MM.1S (cell line): ENCODE measurements around the gene PCDHGA7.
"Not testable (repeated sequence)": the region's sequence is repeated elsewhere in the genome, so short reads cannot be mapped to it uniquely, and the experiment has no call there.

ENCODE experiments used
- DNase-seq: peaks from one replicate; pipeline ENCODE4 v3.0.0-alpha.2; 2015
- H2AFZ ChIP-seq: fragments of 300-600 bp; sonication (generic); 2 replicates; pipeline ENCODE4 v1.6.0; 2016; ENCODE audit warnings: antibody characterized with exemption, low read length
- H3F3A ChIP-seq: fragments of 300-600 bp; sonication (generic); 2 replicates; pipeline ENCODE4 v1.6.1; 2016; ENCODE audit warnings: mild to moderate bottlenecking, antibody characterized with exemption, low read length, moderate library complexity, mixed read lengths; ENCODE audit not compliant: insufficient read depth
- H3K27ac ChIP-seq: fragments of 300-600 bp; sonication (generic); 2 replicates; pipeline ENCODE4 v1.5.1; 2016; ENCODE audit warnings: mild to moderate bottlenecking, low read length
- H3K27me3 ChIP-seq: fragments of 300-600 bp; sonication (generic); replicated peaks from 2 replicates; pipeline ENCODE4 v1.6.0; 2016; ENCODE audit warnings: low read length; ENCODE audit not compliant: insufficient read depth
- H3K36me3 ChIP-seq: fragments of 300-600 bp; sonication (generic); replicated peaks from 2 replicates; pipeline ENCODE4 v1.6.1; 2016; ENCODE audit warnings: mild to moderate bottlenecking, low read length, mixed read lengths; ENCODE audit not compliant: insufficient read depth
- H3K4me1 ChIP-seq: fragments of 300-600 bp; sonication (generic); 2 replicates; pipeline ENCODE4 v1.6.1; 2016; ENCODE audit warnings: low read length, mixed read lengths
- H3K4me2 ChIP-seq: fragments of 300-600 bp; sonication (generic); 2 replicates; pipeline ENCODE4 v1.6.0; 2016; ENCODE audit warnings: low read depth, low read length
- H3K4me3 ChIP-seq: fragments of 300-600 bp; sonication (generic); 2 replicates; pipeline ENCODE4 v1.5.1; 2016; ENCODE audit warnings: low read length, mixed read lengths
- H3K79me2 ChIP-seq: fragments of 300-600 bp; sonication (generic); 2 replicates; pipeline ENCODE4 v1.6.1; 2016; ENCODE audit warnings: mixed run types, low read length, mixed read lengths
- H3K9ac ChIP-seq: fragments of 300-600 bp; sonication (generic); 2 replicates; pipeline ENCODE4 v1.6.1; 2016; ENCODE audit warnings: low read length, mixed read lengths
- H3K9me2 ChIP-seq: fragments of 300-600 bp; sonication (generic); replicated peaks from 2 replicates; pipeline ENCODE4 v1.6.1; 2016; ENCODE audit warnings: mild to moderate bottlenecking, low read length, mixed read lengths; ENCODE audit not compliant: insufficient read depth
- H3K9me3 ChIP-seq: fragments of 300-600 bp; sonication (generic); replicated peaks from 2 replicates; pipeline ENCODE4 v1.6.1; 2016; ENCODE audit warnings: mild to moderate bottlenecking, low read length, mixed read lengths; ENCODE audit not compliant: insufficient read depth
- H4K20me1 ChIP-seq: fragments of 300-600 bp; sonication (generic); 2 replicates; pipeline ENCODE4 v1.6.1; 2016; ENCODE audit warnings: mild to moderate bottlenecking, low read length, moderate library complexity, mixed read lengths; ENCODE audit not compliant: insufficient read depth
- CTCF ChIP-seq: fragments of 300-600 bp; sonication (generic); IDR thresholded peaks from 2 replicates; pipeline ENCODE4 v1.5.1; 2016; ENCODE audit warnings: antibody characterized with exemption, low read length, mixed read lengths
- EZH2 ChIP-seq: fragments of 300-600 bp; sonication (generic); optimal IDR thresholded peaks from 2 replicates; pipeline ENCODE3; 2017; ENCODE audit warnings: low read depth, mild to moderate bottlenecking, antibody characterized with exemption, low read length, mixed read lengths
- EZH2phosphoT487 ChIP-seq: fragments of 300-600 bp; sonication (generic); IDR thresholded peaks from 2 replicates; pipeline ENCODE4 v1.6.1; 2018; ENCODE audit warnings: antibody characterized with exemption, low read length

The PCDHGA7 gene

DNA sequence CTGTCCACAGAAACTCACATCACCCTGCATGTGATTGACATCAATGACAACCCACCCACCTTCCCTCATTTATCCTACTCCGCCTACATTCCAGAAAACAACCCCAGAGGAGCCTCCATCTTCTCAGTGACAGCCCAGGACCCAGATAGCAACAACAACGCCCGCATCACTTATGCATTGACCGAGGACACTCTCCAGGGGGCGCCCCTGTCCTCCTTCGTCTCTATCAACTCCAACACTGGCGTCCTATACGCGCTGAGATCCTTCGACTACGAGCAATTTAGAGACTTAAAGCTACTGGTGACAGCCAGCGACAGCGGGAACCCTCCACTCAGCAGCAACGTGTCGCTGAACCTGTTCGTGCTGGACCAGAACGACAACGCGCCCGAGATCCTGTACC, 37.2 kb upstream of the PCDHGA7 start:
- H3F3A ChIP-seq, result no peaks in the 10 kb centered on the region

GRCh38 chr5:141346017-141346416, 36.5 kb upstream of the PCDHGA7 start:
- not testable (repeated sequence) for H3K36me3 ChIP-seq, H3K9me3 ChIP-seq, H2AFZ ChIP-seq, H3K9ac ChIP-seq, H3K4me1 ChIP-seq, H3K79me2 ChIP-seq, H3K27me3 ChIP-seq, H4K20me1 ChIP-seq, H3K4me3 ChIP-seq, H3K27ac ChIP-seq, DNase-seq, H3F3A ChIP-seq, H3K4me2 ChIP-seq, H3K9me2 ChIP-seq

More for the DNA sequence above, 37.2 kb upstream of the PCDHGA7 start:
- no peaks in the 10 kb centered on the region for H3K9me3 ChIP-seq
- H3K4me1 ChIP-seq, result no peaks in the 10 kb centered on the region
- no peak overlapping the region for H2AFZ ChIP-seq
- no peak for DNase-seq
- no peaks in the 10 kb centered on the region for H3K79me2 ChIP-seq
- H3K9ac ChIP-seq, result no peak overlapping the region
- no peaks in the 10 kb centered on the region; the same call in 1 of the 2 replicates for H3K27me3 ChIP-seq
- H4K20me1 ChIP-seq, result no peaks in the 10 kb centered on the region
- no peaks in the 10 kb centered on the region for H3K36me3 ChIP-seq
- TF ChIP-seq EZH2phosphoT487 (no peak), EZH2 (no peak), CTCF (no peak)
- H3K9me2 ChIP-seq, result no peaks in the 10 kb centered on the region
- no peak overlapping the region for H3K4me3 ChIP-seq
- no peak overlapping the region for H3K4me2 ChIP-seq
- H3K27ac ChIP-seq, result no peak overlapping the region

DNA sequence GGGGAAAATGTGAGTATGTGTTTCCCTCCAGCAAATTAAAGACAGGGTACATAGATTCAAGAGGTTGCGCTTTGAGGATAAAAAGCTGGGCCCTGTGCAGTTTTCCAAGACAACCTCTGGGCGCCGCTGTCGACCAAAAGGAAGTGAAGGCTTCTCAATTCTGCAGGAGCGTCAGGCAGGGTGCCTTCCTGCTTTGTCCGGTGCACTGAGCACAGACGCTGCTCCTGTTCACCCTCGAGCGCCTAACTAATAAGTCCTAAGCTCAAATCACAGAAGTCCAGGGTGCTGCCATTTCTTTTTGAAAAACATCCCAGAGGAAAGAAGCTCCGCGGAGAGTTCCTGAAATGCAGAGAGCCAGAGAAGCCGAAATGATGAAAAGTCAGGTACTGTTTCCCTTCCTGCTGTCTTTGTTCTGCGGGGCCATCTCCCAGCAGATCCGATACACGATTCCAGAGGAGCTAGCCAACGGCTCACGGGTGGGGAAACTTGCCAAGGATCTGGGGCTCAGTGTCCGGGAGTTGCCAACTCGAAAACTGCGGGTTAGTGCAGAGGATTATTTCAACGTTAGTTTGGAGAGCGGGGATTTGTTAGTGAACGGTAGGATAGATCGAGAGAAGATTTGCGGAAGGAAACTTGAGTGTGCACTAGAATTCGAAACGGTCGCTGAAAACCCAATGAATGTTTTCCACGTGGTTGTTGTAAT, 32.5 kb upstream of the PCDHGA7 start, which contains the start of gene PCDHGB1:
Gene PCDHGB1, plus strand, starts transcription at position 183 of the 703 bp plus-strand sequence. Its CDS starts 162 bp downstream, at position 345.
- Histone ChIP-seq H3K4me2 (peak within 1 kb of the TSS; percentile 69), H3K27ac (no peak within 1 kb of the TSS), H3K36me3 (no peaks in the 10 kb centered on the region), H3F3A (no peaks in the 10 kb centered on the region), H4K20me1 (no peaks in the 10 kb centered on the region), H3K9me3 (no peaks in the 10 kb centered on the region), H3K4me1 (no peaks in the 10 kb centered on the region), H3K4me3 (peak within 1 kb of the TSS; percentile 39), H3K9ac (no peak within 1 kb of the TSS), H3K27me3 (0 out of 2 replicates have a peak, but pooled peaks cover 6% of the 10 kb centered on the region), H3K9me2 (no peaks in the 10 kb centered on the region), H3K79me2 (no peaks in the 10 kb centered on the region), H2AFZ (peak within 1 kb of the TSS; percentile 67)
- DNase-seq, result peak; percentile 75
- TF ChIP-seq EZH2, result no peak
- TF ChIP-seq CTCF, result peak; percentile 72
- TF ChIP-seq EZH2phosphoT487, result no peak

DNA sequence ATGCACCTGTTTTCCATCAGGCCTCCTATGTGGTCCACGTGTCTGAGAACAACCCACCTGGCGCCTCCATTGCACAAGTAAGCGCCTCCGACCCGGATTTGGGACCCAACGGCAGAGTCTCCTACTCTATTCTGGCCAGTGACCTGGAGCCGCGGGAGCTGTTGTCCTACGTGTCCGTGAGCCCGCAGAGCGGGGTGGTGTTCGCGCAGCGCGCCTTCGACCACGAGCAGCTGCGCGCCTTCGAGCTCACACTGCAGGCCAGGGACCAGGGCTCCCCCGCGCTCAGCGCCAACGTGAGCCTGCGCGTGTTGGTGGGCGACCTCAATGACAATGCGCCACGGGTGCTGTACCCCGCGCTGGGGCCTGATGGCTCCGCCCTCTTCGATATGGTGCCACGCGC, 31.0 kb upstream of the PCDHGA7 start:
- Histone ChIP-seq H3K9me3 (no peaks in the 10 kb centered on the region), H3K79me2 (no peaks in the 10 kb centered on the region), H3K27me3 (0 out of 2 replicates have a peak, but pooled peaks cover 6% of the 10 kb centered on the region), H3F3A (no peaks in the 10 kb centered on the region), H4K20me1 (no peaks in the 10 kb centered on the region), H2AFZ (no peak overlapping the region), H3K4me2 (no peak overlapping the region), H3K4me3 (no peak overlapping the region), H3K4me1 (no peaks in the 10 kb centered on the region), H3K36me3 (no peaks in the 10 kb centered on the region), H3K27ac (no peak overlapping the region), H3K9me2 (no peaks in the 10 kb centered on the region), H3K9ac (no peak overlapping the region)
- TF ChIP-seq EZH2phosphoT487 (no peak), CTCF (no peak), EZH2 (no peak)
- DNase-seq, result no peak
